Renal cortical epithelial cell (primary cell): ENCODE results near the gene ARL9. TPM values are rescaled to one million over a fixed set of nuclear protein-coding genes. Genes with fewer than 3 reads are reported as not detected.

ENCODE experiments used
- DNase-seq: peaks from one replicate; pipeline ENCODE4 v3.0.0-alpha.2; 2011; ENCODE audit warnings: low read depth
- total RNA-seq: library from RNA; depleted of rRNA; stranded (reverse); fragments of >200 nt; gene quantifications from 2 replicates; pipeline ENCODE4 v1.2.3, GENCODE V29; 2014

Gene ARL9, protein sequence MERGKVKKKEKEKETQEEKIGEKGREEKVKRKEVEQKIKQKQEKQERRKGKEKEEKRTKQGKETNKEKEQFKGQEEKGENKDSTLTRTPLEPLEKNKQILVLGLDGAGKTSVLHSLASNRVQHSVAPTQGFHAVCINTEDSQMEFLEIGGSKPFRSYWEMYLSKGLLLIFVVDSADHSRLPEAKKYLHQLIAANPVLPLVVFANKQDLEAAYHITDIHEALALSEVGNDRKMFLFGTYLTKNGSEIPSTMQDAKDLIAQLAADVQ
- total RNA-seq = 0.40 and 0.69 TPM in 2 replicates

DNA sequence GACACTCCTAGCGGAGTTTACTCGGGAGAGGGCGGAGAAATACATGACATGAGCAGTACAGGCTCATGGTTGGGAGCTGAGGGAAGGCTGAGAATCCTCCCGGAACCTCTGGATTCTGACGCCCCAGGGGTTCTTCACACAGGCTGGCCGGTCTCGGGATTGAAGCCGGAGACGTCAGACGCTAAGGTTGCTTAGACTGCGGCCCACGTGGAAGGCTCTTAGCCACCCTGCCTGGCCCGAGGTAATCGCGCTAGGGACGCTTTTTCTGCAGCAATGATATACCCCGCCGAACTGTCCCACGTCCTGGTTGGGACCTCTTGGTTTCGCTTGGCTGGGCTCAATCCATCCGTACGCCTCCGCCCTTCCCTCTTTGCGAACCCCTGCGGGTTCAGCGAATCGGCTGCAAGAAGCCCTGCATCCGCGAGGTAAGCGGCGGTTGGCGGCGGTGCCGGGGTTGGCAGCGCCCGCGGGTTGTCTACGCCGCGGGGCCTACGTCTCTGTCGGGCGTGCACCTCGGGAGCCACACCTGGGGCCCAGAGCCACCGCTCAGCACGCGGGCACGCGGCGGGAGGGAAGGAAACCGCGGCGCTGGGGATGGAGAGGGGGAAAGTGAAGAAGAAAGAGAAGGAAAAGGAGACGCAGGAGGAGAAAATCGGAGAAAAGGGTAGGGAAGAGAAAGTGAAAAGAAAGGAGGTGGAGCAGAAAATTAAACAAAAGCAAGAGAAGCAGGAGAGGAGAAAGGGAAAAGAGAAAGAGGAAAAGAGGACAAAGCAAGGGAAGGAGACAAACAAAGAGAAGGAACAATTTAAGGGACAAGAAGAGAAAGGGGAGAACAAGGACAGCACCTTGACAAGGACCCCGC, at the start of gene ARL9:
TSS of gene ARL9 (plus strand) at position 523 of the 862 bp plus-strand sequence. CDS start at position 595, 72 bp downstream.
- DNase-seq = peak; percentile 18

DNA sequence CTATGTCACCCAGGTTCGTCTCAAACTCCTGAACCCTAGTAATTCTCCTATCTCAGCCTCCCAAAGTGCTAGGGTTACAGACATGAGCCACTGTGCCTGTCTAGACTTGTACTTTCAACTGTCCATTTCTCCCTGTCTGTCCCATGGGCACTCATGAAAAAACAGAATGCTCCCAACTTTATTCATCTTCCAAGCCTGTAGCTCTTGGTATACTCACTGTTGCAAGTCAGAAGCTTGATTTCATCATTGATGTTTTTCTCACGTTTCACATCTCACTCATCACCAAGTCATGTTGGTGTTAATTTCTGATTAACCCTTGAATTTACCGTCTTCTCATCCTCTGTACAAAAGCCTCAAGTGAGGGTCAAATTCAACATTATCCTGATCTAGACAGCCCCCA, 45.5 kb upstream of the ARL9 start:
- DNase-seq = no peak

DNA sequence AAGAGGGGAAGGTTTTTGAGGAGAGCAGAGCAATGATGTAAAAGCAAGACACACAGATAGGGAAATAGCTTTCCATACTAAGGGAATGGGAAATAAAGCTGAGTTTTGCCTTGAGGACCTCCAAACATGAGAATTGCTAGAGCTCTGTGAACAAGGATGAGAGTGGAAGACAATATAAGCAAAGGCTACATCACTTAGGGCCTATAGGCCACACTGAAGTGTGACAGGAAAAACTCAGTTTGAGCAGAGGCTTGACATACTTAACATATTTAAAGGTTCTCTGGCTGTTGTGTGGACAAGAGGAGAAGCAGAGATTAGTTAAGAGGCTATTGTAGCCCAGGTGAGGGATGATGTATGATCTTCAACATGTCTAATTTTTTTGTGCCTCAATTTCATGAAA, 43.4 kb upstream of the ARL9 start:
- no peak for DNase-seq

DNA sequence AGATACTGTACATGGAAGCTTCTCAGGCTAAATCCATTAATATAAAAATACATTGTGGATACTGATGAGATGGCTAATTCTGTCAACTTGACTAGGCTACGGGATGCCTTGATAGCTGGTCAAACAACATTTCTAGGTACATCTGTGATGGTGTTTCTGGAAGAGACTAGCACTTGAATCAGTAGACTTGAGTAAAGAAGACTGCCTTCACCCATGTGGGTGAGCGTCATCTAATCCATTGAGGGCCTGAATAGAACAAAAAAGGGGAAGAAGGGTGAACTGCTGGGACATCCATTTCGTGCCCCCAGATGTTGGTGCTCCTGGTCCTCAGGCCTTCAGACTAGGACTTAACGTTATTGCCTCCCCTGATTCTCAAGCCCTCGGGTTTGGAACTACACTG, 41.9 kb upstream of the ARL9 start:
- DNase-seq = no peak

DNA sequence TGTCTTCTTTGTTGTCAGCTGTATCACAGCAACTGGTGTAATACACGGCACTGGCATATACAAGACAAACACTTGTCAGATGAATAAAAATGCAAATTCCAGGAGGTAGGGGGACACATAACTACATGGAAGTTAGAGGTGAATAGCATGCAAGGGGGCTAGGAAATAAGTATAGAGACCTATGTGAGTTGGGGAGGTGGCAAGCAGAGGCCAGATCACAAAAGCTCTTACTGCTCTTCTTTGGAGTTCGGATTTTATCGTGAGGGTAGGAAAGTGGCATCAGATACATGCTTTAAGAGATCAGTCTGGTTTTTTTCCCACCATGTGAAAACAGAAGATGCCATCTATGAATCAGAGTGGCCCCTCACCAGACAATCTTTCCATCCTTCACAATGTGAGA, 41.0 kb upstream of the ARL9 start:
- DNase-seq = no peak

DNA sequence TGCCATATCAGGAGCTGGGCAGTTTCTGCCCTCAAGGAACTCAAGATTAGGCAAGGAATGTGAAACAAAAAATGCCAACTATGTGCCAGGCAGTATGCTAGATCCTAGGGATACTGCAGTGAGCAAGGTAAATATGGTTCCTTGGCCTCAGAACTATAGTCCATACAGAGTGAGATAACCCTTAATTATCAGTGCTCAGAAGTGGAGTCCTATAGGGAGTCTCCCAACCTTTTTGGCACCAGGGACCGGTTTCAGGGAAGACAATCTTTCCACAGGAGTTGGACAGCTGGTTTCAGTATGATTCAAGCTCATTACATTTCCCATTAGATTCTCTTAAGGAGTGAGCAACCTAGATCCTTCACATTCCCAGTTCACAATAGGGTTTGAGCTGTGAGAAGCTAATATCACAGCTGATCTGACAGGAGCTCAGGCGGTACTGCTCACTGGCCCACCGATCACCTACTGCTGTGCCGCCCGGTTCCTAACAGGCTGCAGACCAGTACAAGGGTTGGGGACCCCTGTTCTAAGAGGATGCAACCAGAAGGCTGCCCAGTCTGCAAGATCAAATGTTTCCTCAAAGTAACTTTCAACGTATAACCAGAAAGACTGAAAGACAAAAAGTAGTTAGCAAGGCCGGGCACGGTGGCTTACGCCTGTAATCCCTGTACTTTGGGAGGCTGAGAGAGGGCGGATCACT, 39.8 kb upstream of the ARL9 start:
- DNase-seq = peak; percentile 38

DNA sequence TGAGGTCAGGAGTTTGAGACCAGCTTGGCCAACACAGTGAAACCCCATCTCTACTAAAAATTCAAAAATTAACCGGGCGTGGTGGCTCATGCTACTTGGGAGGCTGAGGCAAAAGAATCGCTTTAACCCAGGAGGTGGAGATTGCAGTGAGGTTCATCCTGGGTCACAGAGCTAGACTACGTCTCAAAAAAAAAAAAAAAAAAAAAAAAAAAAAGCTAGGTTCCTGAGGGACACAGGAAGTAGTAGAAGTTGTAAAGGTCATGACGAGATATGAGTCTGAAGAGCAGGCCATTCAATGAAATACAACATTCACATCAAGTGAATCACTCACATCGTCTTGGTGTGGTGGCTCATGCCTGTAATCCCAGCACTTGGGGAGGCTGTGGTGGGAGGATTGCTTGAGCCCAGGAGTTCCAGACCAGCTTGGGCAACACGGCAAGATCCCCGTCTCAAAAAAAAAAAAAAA, 39.3 kb upstream of the ARL9 start:
- peak; percentile 86 for DNase-seq

DNA sequence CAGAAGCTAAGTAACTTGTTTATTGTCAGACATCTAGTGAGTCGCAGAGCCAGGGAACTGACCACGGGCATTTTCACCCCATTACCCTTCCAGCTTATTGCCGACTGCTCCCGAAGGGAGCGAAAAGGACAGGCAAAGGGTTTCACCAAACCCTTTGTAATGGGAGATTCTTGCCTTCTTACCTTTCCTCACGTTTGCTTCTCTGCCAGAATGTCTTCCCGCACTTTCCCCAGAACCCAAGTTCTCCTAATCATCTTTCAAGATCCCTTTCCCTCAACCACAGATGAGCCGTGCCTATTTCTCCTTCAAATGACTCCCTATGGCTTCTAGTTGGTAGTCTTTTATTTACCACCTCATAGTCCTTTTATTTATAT, 38.7 kb upstream of the ARL9 start:
- DNase-seq = no peak

DNA sequence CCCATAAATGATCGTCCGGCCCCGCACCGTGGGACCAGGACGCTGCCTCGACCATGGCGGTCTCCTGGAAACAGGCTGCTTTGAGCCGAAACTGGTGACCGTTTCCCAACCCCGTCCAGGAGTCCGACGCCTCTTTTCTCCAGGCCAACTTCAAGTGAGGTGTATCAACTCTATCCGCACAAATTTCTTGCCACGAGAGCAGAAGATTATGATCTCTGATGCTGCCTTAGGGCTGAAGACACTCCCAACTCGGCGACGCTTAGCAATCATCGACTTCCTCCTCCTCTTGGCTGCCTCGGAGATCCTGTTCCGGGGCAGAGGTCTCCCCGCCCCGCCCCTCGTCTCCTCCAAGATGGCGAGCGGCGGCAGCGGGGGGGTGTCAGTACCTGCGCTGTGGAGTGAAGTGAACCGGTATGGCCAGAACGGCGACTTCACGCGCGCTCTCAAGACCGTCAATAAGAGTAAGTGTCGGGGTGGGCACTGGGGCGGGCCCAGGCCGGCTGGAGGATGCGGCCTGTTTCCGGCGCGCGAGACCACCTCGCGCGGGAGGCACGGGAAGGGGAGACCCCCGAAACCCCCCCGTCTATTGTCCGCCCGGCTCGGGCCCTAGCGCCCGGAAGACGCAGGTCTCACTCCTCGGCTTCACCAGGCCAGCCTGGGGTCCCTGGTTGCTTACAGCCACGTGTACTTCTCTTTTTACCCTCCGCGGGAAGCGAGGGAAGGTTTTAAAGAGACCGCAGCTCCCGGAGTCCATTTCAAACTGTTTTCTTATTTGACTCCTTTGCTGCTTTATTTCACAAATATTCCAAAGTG, 38.1 kb upstream of the ARL9 start, which contains the start of gene SRP72:
TSS of gene SRP72 (plus strand) at position 334 of the 813 bp plus-strand sequence. CDS start at position 353, 19 bp downstream.
- peak; percentile 78 for DNase-seq

DNA sequence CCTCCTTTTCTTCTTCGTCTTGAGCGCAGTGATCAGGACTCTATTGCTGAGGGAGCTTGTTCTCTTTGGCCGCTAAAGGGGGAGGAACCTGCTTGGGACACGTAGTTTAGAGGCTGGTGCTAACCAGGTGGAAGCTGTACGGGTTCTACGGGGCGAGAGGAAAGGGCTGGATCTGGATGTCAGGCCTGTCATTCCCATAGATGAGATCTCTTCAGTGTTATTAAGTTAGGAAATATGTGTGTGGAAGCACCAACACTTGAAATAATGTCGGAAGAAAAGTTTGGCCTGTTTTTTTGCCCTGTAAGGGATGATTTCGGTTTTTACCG, 37.5 kb upstream of the ARL9 start:
- peak; percentile 46 for DNase-seq

DNA sequence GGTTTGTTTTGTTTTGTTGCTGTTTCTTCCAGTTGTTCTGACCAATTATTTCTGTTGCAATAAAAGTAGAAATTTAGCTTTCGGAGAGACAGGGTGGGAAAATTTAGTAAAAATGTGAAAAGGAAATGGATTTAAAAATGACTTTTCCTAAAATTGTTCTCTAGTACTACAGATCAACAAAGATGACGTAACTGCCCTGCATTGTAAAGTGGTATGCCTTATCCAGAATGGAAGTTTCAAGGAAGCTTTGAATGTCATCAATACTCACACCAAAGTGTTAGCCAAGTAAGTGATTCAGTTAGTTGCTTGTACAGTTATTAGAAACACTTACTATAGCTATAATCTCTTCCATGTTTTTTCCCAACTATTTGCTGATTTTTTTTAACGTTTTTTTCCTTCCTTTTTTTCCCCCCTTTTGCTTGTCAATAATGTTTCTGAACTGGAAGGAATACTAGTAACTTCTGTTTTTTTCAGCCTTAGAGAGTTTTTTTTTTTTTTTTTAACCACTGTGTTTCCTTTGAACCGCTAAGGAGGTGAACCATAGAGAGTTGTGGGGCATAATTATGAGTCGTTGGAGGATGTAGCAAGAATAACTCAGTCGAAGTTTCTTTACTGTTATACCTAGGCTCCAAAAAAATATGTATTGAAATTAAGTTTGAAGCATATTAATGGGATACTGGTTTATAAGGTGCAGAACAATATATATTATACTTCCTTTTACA, 35.9 kb upstream of the ARL9 start:
- no peak for DNase-seq

DNA sequence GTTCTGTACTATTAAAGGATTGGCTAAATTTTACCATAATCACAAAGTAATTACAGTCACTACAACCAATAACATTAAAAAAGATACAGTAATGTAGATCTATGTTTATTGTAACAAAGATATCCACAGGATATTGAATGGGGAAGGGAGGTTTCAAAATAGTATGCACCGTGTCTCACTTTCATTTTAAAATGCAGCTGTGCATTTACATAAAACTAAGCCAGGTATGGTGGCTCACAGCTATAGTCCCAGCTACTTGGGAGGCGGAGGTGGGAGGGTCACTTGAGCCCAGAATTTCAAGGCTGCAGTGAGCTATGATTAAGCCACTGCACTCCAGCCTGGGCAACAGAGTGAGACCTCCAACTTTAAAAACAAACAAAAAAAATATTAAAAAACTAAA, 29.7 kb upstream of the ARL9 start:
- DNase-seq = no peak

DNA sequence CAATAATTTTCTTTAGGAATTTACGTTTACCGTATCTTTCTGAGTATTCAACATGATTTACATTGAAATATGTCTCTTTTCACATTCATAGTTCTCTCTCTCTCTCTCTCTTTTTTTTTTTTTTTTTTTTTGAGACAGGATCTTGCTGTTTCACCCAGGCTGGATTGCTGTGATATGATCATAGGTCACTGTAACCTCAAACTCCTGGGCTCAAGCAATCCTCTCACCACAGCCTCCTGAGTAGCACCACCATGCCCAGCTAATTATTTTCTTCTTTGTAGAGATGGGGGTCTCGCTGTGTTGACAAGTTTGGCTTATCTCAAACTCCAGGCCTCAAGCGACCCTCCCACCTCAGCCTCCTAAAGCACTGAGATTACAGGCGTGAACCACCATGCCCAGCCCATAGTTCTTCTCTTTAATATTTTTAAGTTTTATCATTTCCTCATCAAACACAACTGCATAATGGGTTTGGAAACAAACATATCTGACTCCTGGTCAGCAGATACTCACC, 28.3 kb upstream of the ARL9 start:
- no peak for DNase-seq

DNA sequence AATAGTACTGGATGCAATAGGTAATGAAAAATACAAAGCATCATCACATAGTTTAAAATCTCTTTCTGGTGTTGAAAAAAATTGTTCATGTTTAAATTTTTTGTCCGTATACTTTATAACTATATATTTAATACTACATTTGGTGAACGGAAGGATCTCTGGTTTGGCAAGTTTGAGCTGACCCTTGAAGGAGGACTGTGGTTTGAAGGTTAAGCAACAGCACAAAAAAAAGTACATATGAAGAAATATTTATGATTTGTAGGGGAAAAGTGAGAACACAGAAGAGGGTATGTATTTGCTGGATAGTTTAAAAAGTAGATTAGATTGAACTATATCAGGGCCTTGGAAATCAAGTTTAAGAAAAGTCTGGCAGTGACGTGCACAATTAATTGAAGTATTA, 24.9 kb upstream of the ARL9 start:
- DNase-seq = no peak

DNA sequence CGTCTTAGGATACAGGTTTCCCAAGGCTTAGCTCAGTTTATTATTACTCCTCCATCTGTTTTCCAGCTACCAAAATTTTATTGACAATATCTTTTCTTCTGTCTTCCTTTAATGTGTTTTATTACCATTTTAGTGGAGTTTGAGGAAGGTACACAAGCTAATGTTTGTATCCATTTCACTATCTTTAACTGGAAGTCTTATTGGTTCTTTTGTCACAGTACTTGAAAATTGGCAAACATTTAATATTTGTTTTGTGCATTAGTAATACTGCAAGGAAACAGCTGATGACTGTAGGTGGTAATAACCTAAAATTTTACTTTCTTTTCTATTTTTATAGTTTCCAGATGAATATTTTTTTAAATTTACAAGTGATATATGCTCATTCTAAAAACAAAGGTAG, 9.3 kb upstream of the ARL9 start:
- no peak for DNase-seq

DNA sequence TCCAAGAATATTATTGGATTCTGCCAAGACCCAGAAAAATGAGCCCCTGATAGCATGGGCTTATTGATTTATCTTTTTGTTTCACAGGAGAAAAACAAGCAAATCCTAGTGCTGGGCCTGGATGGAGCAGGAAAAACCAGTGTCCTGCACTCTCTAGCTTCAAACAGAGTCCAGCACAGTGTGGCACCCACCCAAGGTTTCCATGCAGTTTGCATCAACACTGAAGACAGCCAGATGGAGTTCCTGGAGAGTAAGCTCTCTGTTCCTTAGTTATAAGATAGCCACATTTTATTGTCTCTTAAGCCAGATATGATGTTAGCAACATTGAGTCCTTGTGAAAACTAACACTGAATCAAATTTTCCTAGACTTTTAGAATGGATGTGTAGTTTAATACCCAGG, 5.5 kb downstream of the ARL9 start:
- no peak for DNase-seq

DNA sequence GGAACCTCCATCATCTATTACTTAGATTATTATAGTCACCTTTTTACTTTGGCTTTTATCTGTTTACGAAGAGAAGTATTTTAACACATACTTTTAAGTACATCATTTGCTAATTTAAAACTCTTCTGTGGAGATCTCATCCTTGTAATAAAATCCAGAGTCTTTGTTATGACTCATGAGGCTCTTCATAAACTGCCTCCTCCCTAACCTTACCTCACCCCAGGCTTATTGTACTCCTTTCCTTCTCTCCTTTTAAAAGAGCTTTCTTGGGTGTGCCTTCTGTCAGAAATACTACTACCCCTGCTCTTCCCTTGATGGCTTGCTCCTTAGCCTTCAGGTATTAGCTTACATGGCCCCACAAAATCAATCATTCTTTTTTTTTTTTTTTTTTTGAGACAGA, 6.6 kb downstream of the ARL9 start:
- DNase-seq = peak; percentile 6

DNA sequence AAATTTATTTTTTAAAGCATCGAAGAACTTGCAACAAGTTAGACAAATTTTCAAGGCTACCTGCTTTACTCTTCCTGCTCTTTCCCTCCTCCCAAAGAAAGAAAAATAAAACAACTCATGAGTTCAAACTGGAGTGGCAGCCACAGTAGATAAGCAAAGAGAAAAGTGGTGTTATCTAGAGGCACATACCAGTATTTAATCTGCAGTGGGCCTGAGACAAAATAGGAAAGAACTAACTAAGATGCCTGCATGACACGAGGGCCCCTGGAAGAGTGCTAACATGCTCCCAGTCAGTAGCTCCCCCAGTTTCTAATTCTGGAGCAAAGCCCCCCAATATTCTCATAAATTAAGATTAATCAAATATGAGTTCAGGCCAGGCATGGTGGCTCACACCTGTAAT, 7.9 kb downstream of the ARL9 start:
- no peak for DNase-seq

DNA sequence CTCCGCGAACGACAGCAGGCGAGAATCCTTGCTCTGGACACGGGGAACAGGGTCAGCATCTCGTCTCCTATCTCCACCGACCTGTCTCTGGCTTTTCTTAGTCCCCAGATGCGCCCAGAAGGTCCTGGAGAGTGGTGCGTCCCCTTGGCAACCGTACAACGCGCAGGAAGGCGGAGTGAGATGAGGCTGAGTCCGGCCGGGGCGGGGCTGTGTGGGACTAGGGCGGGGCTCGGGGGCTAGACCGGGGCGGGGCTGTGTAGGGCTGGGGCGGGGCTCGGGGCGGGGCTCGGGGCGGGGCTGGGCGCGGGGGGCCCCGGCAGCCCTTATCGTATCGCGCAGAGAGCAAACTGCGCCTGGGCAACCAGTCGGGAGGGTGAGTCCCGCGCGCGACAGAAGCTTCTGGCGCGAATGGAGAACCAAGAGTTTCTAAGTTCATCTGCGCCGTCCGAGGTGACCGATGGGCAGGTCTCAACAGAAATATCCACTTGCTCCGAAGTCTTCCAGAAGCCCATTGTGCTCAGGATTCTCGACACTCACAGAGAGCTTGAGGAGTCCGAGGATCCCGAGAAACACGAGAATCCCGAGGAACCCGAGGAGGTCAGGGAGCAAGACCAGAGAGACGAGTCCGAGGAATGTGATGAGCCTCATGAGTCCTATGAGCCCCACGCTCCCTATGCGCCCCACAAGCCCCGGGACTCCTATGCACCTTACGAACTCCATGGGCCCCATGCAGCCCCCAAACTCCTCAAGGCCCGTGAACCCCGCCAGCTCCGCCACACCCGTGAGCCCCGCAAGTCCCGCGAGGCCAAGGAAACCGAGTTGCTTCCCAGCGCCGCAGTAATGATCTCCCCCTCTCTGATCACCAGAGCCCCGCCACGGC, 24.9 kb downstream of the ARL9 start:
- DNase-seq = peak; percentile 56
